ENCODE results near the gene TCF7L2. TPM values are rescaled to one million over a fixed set of nuclear protein-coding genes. Genes with fewer than 3 reads are reported as not detected.

TCF7L2 gene
- total and polyA plus RNA-seq, 9 of the 15 experiments (the other 6 are each of a cell fraction or from before 2014, with no cell fraction given): 0.32 to 2.8 (median 0.92) TPM

GRCh38 chr10:112980937-112981336 is 30.9 kb downstream of the TCF7L2 start:
- ChIA-PET POLR2A (no interaction called here), CTCF (ENCODE audit: low intra/inter-chr PET ratio) (no interaction called here)
- intact Hi-C loops (cut with micrococcal nuclease) (no loop called here), in situ Hi-C loops (cut with MboI) (no loop called here)
- Histone ChIP-seq H3K27ac (ENCODE audit: extremely low read depth, low read depth, low read length) (no peak overlapping the region), H3K9me3 (replicated peaks; ENCODE audit: control insufficient read depth, insufficient read depth, low read depth, low read length) (no peaks in the 10 kb centered on the region), H3K9ac (ENCODE audit: insufficient read depth in 1 of 2, low read depth in 2 of 2, low read length in 2 of 2) (no peak overlapping the region), H3K27me3 (ENCODE audit: control insufficient read depth in 2 of 2, insufficient read depth in 2 of 2, low read length in 2 of 2) (no peaks in the 10 kb centered on the region), H3K4me3 (no peak overlapping the region), H4K20me1 (replicated peaks; ENCODE audit: control insufficient read depth, insufficient read depth, low read length) (no peaks in the 10 kb centered on the region), H3K79me2 (ENCODE audit: control insufficient read depth, insufficient read depth, low read length) (no peaks in the 10 kb centered on the region), H3K4me2 (ENCODE audit: insufficient read depth, low read length) (no peak overlapping the region), H2AFZ (ENCODE audit: low read depth, low read length) (no peak overlapping the region), H3K9me1 (ENCODE audit: control insufficient read depth, insufficient read depth, low read length) (no peaks in the 10 kb centered on the region), H3K4me1 (replicated peaks in 1 of 2; ENCODE audit: control insufficient read depth in 2 of 2, insufficient read depth in 2 of 2, low read length in 2 of 2) (no peaks in the 10 kb centered on the region; a peak in 1 of 5 replicates), H3K36me3 (ENCODE audit: control insufficient read depth, insufficient read depth, low read length) (no peaks in the 10 kb centered on the region)
- TF ChIP-seq ZNF707 (CRISPR knock-in tag; conservative IDR thresholded peaks at IDR 0.05): no peak
- no peak for TF ChIP-seq GATAD2B (IDR thresholded peaks at IDR 0.05; ENCODE audit: borderline replicate concordance)
- TF ChIP-seq, protein P1, sequence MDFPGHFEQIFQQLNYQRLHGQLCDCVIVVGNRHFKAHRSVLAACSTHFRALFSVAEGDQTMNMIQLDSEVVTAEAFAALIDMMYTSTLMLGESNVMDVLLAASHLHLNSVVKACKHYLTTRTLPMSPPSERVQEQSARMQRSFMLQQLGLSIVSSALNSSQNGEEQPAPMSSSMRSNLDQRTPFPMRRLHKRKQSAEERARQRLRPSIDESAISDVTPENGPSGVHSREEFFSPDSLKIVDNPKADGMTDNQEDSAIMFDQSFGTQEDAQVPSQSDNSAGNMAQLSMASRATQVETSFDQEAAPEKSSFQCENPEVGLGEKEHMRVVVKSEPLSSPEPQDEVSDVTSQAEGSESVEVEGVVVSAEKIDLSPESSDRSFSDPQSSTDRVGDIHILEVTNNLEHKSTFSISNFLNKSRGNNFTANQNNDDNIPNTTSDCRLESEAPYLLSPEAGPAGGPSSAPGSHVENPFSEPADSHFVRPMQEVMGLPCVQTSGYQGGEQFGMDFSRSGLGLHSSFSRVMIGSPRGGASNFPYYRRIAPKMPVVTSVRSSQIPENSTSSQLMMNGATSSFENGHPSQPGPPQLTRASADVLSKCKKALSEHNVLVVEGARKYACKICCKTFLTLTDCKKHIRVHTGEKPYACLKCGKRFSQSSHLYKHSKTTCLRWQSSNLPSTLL (IDR thresholded peaks at IDR 0.05): no peak
- TF ChIP-seq HMGXB4 (CRISPR knock-in tag; IDR thresholded peaks at IDR 0.05): no peak
- no peak for TF ChIP-seq TAF7 (tag; IDR thresholded peaks at IDR 0.05)
- TF ChIP-seq ZNF143 (CRISPR knock-in tag; IDR thresholded peaks at IDR 0.05): no peak
- TF ChIP-seq TSC22D4 (tag; IDR thresholded peaks at IDR 0.05): no peak
- TF ChIP-seq E2F6 (IDR thresholded peaks at IDR 0.05; ENCODE audit: borderline replicate concordance in 1 of 2, extremely low read depth in 1 of 2, insufficient read depth in 1 of 2, insufficient read length in 1 of 2, low read depth in 1 of 2, low read length in 1 of 2, poor library complexity in 1 of 2, severe bottlenecking in 1 of 2): no peak
- no peak for TF ChIP-seq STAG1 (CRISPR knock-in tag; IDR thresholded peaks at IDR 0.05; ENCODE audit: borderline replicate concordance)
- TF ChIP-seq POLR2A (conservative IDR thresholded peaks at IDR 0.05): no peak
- no peak for TF ChIP-seq EGR1 (conservative IDR thresholded peaks at IDR 0.05)
- TF ChIP-seq, protein P2, sequence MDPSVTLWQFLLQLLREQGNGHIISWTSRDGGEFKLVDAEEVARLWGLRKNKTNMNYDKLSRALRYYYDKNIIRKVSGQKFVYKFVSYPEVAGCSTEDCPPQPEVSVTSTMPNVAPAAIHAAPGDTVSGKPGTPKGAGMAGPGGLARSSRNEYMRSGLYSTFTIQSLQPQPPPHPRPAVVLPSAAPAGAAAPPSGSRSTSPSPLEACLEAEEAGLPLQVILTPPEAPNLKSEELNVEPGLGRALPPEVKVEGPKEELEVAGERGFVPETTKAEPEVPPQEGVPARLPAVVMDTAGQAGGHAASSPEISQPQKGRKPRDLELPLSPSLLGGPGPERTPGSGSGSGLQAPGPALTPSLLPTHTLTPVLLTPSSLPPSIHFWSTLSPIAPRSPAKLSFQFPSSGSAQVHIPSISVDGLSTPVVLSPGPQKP (CRISPR knock-in tag; IDR thresholded peaks at IDR 0.05): no peak
- no peak for TF ChIP-seq ZBTB7A (IDR thresholded peaks at IDR 0.05; ENCODE audit: borderline replicate concordance, control insufficient read depth, low read depth, low read length)
- TF ChIP-seq PPARD (CRISPR knock-in tag; IDR thresholded peaks at IDR 0.05): no peak
- no peak for TF ChIP-seq ADNP (tag; IDR thresholded peaks at IDR 0.05)
- no peak for TF ChIP-seq DIDO1 (tag; IDR thresholded peaks at IDR 0.05; ENCODE audit: low read depth)
- no peak for TF ChIP-seq HMGN3 (IDR thresholded peaks at IDR 0.05; ENCODE audit: borderline replicate concordance, extremely low read depth, insufficient read length, low read depth, low read length)
- TF ChIP-seq EZH2 (IDR thresholded peaks at IDR 0.05; ENCODE audit: borderline replicate concordance, low read depth, low read length): no peak
- DNase-seq (ENCODE audit: extremely low read depth in 1 of 4, low spot score in 3 of 4) (no peak), ATAC-seq (no peak), FAIRE-seq (no peak)
- 10% methylated on average over 2 of the region's 2 CpGs for WGBS (ENCODE audit: insufficient coverage, low coverage, missing lambda C conversion rate)
- BruUV-seq (replicated peaks): no TSS peak
